Activated CD4-positive, alpha-beta T cell treated with anti-CD3 and anti-CD28 coated beads, Interleukin-2, amount 50 U/mL, for 16 hours (primary cell): ENCODE results near the gene MCAT.

Experiments used
- DNase-seq: peaks from one replicate; pipeline ENCODE4 v3.0.0-alpha.2; 2020

MCAT gene, protein sequence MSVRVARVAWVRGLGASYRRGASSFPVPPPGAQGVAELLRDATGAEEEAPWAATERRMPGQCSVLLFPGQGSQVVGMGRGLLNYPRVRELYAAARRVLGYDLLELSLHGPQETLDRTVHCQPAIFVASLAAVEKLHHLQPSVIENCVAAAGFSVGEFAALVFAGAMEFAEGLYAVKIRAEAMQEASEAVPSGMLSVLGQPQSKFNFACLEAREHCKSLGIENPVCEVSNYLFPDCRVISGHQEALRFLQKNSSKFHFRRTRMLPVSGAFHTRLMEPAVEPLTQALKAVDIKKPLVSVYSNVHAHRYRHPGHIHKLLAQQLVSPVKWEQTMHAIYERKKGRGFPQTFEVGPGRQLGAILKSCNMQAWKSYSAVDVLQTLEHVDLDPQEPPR

DNA sequence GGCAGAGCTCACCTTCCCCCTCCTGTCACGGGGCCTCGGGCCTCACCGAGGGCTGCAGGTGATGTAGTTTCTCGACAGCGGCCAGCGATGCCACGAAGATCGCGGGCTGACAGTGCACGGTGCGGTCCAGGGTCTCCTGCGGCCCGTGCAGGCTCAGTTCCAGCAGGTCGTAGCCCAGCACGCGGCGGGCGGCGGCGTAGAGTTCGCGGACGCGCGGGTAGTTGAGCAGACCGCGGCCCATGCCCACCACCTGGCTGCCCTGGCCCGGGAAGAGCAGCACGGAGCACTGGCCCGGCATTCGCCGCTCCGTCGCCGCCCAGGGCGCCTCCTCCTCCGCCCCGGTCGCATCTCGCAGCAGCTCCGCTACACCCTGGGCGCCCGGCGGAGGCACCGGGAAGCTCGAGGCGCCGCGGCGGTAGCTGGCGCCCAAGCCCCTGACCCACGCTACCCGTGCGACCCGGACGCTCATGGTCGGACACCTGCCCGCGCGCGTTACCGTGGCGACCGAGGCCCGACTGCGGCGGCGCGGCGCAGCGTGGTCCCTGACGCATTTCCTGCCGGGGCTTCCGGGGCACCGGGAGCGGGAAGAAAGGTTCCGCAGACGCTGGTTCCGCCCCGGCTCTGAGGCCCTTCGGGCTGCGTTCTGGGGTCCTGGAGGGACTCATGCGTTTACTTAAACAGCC, at the start of gene MCAT:
Gene MCAT, minus strand, starts transcription at position 519 of the 683 bp plus-strand sequence. Its CDS starts 50 bp downstream, at position 469.
- peak; percentile 85 for DNase-seq

DNA sequence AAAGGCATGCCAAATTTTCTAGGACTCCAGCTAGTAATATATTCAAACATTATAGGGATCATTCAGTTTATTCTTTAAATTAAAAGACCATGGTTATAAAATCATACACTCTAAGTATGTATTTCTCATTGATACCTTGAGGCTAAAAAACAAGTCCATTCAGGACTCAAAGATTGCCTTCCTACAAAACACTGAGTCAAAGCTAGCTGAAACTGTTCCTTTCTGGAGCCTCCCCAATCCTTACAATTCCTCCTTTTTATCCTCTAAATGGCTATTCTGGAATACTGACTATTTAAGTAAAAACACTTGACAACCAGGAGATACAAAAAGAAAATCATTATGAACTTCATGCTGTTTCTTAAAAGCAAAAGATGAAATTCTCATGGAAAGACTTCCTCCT, 48.6 kb upstream of the MCAT start:
- no peak for DNase-seq

DNA sequence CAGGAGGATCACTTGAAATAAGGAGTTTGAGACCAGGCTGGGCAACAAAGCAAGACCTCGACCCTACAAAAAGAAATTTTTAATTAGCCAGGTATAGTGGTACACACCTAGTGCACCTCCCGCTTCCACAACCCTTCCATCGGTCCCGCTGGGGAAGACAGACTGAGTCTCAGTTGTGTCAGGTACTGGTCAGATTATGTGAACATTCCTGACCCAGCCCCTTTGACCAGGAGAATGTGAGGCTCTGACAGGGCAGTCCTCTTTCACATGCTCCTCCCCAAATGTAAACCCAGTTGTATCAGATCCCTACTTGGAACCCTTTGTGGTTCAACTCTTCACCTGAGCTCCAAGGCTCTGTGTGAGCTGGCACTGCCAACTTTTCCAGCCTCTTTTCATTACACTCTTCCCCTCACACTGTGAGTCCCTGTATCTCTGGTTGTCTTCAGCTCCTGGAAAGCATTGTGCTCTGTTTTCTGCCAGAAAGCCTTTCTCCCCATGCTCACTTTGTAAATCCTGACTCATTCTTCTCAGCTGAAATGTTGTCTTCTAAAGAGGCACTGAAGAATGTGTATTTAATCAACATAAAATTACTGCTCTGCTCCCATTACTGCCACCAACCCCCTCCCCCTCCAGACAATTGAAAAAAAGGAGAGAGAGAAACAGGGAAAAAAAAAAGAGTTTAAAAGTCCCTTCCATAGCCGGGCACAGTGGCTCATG, 45.8 kb upstream of the MCAT start:
- no peak for DNase-seq

DNA sequence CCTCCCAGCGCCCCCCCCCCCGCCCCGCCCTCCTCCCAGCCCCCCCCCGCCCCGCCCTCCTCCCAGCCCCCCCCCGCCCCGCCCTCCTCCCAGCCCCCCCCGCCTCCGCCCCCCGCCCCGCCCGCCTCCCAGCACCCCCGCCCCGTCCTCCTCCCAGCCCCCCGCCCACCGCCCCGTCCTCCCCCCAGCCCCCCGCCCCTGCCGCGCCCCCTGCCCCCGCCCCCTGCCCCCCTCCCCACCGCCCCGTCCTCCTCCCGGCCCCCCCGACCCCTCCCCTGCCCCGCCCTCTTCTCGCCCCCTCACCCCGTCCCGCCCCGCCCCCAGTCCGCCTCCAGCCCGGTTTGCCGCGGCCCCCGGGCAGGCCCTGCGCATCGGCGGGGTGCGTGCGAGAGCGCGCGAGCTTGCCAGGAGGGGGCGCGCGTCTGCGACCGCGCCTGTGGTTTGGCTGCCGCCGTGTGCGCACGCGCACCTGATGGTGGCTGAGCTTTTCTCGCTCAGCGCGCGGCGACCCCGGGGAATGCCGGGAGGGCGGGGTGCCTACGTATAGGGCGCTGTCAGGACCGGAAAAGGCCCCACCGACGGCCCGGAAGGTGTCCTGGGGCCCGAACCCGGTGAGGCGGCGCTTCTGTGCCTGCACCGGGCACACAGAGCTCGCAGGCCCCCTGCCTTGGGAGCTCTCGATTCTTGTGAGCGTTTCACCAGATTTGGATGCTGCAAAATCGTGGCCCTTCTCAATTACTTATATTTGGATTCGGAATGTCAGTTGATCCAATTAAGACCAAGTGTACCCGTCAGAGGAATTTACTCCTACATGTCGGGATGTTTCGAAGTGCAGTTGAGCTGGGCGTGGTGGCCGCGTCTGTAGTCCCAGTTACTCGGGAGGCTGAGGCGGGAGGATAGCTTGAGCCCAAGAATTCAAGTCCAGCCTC, 44.2 kb upstream of the MCAT start:
- peak; percentile 98 for DNase-seq

DNA sequence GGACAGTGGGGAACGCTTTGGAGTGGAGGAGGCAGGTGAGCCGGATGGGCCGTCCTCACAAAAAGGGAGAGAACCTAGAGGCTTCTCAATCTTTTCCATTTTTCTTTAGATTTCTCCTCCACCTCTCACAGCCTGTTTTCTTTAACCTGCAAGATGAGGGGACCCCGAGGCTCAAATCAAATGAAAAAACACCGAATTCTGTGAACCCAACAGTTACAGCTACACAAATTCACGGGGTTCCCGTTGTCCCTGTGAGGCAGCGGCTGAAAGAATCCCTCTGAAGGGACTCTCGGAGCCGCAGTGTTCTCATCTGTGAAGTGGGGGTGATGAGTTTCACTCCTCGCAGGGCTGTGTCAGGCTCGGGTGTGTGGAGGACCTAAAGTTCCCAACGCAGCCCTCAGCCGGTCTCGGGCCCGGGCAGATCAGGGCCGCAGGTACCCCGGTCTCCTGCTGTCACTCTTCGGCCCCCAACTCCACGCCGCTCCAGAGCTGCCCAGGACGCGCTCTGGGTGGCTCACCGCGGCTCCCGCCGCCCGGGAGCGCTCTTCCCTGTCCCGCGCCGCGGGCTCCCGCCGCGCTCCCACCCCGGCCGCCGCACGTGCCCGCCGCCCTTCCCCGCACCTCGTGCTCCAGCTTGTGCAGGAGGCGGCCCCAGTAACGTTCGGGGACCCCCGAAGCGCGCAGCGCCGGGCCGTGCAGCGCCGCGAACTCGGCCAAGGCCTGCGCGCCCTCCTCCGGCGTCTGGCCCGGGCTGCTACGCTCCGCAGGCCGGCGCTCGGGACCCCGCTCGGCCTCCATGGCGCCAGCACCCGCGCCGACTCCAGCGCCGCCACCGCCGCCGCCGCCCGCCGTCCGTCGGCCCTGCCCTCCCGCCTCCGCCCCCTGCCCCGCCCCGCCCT, 43.3 kb upstream of the MCAT start, which contains the start of gene TTLL12:
Gene TTLL12, minus strand, starts transcription at position 863 of the 899 bp plus-strand sequence. Its CDS starts 65 bp downstream, at position 798.
- DNase-seq, result peak; percentile 46

DNA sequence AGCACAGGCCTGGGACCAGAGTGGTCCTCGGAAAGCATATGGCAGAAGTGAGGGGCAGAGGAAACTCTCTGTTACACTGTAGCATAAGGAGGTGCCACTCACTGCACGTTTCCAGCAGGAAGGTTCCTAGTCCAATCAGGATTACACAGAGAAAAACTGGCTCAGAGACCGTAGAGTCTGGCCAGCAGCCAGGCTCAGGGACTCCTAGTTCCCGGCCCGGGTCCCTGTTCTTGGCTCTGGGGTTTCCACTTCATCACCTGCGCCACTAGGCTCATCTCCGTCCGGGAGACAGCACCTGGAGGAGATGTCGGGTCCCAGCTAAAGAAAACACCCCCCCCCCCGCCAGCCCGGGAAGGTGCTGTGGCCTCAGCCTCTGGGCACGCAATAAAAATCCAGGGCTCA, 42.7 kb upstream of the MCAT start:
- DNase-seq, result no peak

DNA sequence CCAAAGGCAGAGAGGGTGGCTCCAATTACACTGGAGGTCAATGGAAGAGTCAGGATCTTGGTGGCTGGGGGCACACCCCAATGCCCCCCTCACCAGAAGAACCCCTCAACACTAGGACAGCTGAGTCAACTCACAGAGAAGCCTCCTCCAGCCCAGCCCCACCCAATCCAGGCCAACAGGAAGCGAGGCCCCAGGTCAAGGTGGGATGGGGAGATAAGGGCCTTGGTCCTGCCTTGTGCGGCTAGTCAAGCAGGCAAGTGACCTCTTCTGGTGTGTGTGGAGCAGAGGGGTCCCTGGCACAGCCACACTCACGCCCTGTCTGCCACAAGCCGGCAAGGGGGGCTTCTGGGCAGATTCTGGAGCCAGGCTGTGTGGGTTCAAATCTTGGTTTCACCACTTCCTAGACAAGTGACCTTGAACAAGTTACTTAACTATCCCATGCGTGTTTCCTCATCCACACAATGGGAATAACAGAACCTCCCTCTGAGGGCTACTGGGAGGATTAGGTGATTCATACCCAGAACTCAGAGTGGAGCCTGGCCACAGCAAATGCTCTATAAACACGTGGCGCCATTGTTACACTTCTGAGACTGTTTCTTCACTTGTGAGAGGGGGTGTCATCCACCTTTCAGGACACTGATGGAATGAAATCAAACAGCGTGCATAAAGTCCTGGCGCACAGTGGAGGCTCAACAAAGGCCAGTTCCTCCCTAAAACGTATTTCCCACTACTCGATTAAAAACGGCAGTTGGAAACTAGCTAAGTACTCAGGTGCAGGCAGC, 40.5 kb upstream of the MCAT start:
- DNase-seq, result no peak

DNA sequence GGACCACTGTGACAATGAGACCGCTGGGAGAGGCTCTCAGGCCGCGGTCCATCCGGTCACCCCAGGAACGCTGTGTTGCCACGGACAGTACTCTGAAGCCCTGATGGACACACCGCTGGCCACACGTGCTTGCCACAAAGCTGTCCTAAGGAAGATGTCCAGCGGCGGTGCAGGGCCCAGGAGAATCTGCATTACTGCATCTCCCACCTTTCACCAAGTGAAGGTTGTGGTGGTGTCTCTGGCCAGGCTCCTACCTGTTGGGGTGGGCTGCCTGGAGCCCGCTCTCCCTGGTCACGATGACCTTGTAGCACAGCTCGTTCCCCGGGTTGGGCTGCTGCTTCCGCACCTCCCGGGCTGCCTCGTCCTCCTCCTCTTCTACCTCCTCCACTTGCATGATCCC, 39.5 kb upstream of the MCAT start:
- DNase-seq, result no peak

DNA sequence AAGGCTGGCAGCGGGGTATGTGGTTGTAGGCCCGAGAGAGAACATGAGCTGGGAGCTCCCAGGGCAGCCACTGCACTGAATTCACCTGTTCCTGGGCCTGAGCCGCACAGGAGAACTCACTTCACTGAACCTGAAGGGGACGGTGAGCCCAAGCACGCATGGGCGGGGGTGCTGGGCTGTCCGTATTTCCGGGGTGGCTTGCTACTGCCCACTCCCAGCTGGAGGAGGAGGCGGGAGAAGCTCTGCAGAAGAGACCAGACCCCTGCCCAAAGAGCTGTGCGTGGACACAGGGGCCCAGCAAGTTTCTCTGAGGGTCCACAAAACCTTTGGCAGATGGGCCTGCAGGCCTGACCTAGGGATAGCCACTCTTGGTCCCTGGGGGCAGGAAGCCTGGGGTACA, 38.9 kb upstream of the MCAT start:
- no peak for DNase-seq

DNA sequence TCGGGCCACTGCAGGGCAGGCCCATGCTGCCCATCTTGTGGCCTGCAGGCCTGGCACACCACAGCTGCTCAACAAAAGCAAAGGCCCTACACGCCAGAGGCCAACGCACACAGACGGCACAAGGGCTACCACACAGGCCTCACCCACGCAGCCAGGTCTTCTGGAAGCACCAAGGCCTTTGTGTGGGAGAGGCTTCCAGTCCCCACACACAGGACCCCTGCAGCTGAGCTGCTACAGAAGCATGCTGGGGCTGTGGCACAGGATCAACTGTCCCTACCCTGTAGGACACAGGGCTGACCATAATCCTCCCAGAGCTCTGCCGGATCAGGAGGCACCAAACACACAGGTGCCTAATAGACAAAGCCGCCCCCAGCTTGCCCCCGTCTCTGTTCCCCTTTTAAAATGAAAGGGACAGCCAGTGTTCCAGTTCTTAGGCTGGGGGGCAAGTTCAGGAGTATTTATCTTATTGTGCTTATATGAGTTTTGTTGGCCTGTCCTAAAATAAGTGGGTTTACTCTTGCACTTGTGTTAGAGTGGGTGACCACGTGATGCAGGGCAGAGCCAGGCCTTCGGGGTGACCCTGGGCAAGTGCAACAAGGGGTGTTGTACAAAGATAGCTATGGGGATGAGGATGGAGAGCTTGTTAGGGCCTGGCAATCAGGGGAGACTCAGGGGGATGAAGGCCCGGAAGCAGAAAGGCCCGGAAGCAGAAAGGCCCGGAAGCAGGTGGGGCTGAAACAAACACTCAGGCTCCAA, 38.3 kb upstream of the MCAT start:
- no peak for DNase-seq

DNA sequence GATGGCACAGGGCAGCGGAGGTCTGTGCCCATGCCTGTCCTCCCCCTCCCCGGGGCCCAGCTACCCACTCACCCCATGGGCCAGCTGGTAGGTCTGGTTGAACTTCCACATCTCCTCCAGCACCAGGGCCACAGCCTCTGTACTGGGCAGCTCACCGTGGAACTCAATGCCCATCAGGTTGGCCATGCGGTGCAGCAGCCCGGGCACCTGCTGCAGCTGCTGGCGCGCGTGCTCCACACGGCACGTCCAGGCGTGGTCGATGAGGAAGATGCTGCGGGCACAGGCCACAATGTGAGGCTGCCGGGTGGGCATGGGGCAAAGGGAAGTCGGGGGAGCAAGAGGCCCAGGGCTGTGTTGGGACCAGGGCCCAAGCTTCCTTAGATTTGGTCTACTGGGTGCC, 37.5 kb upstream of the MCAT start:
- no peak for DNase-seq

DNA sequence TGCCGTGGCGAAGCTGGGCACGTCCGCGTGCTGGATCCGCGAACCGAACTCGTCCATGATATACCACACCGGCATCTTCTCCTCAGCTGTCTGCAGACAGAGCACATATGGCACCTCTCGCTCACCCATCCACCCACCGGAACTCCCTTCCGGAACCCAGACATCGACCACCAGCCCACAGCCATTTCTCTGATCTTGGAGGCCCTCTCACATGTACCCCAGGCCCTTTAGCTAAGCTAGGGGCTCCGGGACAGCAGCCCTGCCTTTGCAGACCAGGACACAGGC, 36.7 kb upstream of the MCAT start:
- DNase-seq, result no peak

DNA sequence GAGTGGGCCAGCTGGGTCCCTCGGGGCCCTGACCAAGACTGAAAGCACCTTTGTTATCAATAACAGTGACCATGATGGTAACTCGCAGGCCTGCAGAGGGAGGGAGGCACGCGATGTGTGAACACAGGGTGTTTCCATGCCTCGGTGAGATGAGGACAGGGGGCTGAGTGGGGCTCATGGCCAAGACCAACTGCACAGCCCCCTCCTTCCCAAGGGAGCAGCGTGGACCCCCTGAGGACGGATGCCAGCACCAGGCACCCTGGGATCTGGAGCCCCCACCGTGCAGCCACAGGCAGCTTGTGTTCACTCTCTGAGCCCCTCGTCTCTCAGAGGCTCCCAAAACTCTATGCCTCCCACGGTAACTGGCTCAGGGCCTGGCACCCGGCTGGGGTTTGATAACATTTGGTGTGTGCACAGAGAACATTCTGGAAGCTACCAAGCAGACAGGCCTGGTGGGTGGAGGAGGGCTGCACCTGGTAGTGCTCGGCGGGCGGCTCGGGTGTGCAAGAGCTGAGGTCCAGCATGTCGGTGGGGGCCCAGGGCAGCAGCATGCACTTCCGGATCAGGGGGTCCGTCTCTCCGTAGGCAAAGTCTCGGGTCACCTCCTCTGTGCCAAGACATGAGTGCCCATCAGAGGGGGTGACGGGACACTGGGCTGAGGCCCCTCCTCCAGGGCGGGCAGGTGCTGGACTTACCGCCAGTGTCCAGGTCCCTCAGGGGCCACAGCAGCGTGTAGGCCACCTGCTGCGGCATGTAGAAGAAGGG, 36.1 kb upstream of the MCAT start:
- DNase-seq, result no peak

DNA sequence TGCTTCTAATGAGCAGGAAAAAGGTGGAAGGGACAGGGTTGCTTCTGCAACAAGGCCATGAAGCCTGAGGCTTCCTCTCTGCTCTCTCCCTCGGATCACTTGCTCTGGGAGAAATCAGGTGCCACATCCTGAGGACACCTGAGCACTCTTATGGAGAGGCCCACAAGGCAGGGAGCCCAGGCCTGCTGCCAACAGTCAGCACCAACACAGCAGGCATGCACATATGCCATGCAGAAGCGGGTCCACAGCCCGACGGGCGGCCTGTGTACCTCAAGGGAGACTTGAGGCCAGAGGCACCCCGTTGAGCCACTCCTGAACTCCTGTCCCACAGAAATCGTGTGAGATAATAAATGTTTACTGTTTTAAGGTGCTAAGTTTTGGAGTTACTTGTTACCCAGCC, 34.3 kb upstream of the MCAT start:
- no peak for DNase-seq

DNA sequence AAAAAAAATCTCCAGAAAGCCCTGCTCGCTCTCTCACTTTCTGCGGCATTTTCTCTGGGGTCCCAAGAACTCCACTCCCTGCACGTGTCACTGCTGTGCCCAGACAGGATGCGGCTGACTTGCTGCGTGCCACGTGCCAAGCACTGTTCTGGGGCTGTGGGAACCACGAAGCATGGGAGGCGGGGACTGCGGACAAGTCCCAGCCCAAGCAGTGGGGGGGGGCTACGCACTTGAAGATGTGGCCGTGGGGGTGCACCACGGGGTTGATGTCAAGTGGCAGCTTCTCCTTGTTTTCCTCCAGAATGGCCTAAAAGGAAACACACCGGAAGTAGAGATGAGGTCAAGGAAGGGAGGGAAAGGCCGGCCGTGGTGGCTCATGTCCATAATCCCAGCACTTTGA, 32.9 kb upstream of the MCAT start:
- no peak for DNase-seq

DNA sequence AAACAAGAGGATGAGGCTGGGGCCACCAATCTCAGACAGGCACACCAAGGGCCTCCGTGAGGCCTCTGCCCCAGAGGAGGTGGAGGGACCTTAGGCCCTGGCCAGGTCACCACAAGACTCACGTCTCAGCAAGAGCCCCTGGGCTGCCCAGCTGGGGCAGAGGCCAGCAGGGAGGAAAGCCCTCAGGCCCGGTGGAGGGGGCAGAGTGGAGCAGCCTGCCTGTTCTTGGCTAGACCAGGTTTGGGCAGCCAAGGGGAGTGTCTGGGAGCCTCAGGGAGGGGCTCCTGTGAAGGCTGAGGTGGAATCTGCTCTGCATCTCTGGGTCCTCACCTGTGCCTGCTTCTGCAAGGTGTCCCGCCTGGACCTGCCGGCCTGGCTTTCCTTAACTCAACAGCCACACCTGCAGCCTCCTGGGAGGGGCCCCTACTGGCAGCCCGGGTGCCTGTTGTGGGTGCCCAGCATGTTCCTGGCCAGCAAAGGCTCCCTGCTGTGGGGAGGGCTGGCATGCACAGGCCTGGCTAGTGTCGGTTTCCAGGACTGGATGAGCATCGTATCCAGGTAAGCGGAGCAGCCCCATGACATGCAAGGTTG, 31.8 kb upstream of the MCAT start:
- no peak for DNase-seq

DNA sequence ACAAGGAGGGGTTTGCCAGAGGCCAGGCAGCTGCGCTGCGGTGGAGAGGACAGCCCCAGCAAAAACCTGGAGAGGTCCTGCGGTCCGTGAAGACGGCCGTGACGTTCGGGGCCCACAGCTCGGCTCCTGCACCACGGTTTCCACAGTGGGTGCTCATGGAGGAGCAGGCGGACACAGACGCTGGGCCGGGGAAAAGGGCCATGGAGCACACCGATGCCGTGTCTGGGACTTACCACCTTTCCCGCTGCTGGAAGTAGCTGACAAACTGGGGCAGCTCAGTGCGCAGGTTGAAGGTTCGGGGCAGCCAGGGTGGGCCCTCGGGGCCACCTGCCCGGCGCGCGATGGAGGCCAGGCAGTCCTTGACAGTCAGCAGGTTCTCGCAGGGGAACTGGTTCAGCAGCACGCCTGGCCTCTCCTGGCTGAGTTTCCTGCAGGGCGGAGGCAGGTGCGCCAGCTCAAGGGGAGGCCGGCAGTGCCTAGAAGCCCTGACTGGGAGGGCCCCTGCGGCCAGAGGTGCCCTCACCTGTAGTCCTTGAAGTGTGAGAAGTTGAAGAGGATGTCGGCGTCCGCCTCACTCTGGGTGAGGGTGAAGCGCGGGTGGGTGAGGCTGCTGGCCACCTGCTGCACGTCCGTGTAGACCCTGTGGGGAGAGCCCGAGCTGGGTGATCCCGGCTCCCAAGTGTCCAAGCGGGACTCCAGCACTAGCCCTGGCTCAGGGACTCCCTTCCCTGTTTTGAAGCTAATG, 30.9 kb upstream of the MCAT start:
- no peak for DNase-seq

DNA sequence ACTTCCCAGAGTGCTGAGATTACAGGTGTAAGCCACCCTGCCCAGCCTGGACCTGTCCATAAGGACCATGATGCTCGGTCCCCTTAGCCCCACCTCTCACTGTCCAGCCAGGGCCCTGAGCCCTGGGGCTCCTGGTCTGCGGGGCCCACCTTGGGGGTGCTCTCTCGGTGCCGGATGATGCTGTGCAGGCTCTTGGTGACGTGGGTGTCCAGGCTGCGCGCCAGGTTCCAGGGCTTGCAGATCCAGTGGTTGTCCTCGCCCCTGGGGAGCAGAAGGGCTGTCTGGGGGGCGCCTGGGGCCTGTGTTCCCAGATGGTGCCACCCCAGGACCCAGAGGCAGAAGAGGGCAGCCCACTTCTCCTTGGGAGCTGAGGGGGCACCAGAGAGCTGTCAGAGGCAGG, 30.4 kb upstream of the MCAT start:
- no peak for DNase-seq
